A549 (cell line): ENCODE measurements around the gene GAL3ST3. TPM values are rescaled to one million over a fixed set of nuclear protein-coding genes. Genes with fewer than 3 reads are reported as not detected.

Source experiments
- ATAC-seq, 2 experiments: fragments of 200-7000 bp in 1 of 2; fragments of >200 bp in 1 of 2; cut with Nextera tagmentation in 1 of 2; cut with Tn5 transposase in 1 of 2; 3 replicates each; pipeline versions ENCODE4 v1.8.0 to v1.9.1; 2018 to 2020; ENCODE audit warnings: mild to moderate bottlenecking in 1 of 2, moderate library complexity in 1 of 2
- CTCF ChIA-PET: fragments of 300-600 bp; sonication (Branson Sonifier 250); formaldehyde crosslinking; extraction: SDS; loops from one replicate; lab custom pipeline; 2021; ENCODE audit warnings: antibody characterized with exemption, inconsistent platforms; lab: Yijun Ruan, JAX
- POLR2A ChIA-PET: fragments of 350-600 bp; formaldehyde crosslinking; extraction: SDS; loops from one replicate; lab custom pipeline; 2021; ENCODE audit warnings: antibody characterized with exemption, inconsistent platforms; lab: Yijun Ruan, JAX
- DNase-seq, 2 experiments: peaks; one replicate each; pipeline versions ENCODE4 v3.0.0 to v3.0.0-alpha.2; 2011 to 2016; ENCODE audit warnings: low read depth in 1 of 2, low spot score in 1 of 2
- FAIRE-seq: peaks from 2 replicates; lab custom pipeline; 2011; peaks lifted over from hg19 to GRCh38; lab: Jason Lieb, UNC
- H3K27ac ChIP-seq, 2 experiments: fragments of >200 bp; sonication (Bioruptor Twin); formaldehyde crosslinking; 3 replicates each; pipeline ENCODE4 v1.5.1; 2016 to 2017
- H3K4me1 ChIP-seq: fragments of >200 bp; sonication (Bioruptor Twin); formaldehyde crosslinking; 3 replicates; pipeline ENCODE4 v1.6.1; 2016
- H3K4me2 ChIP-seq: fragments of >200 bp; sonication (Bioruptor Twin); formaldehyde crosslinking; 3 replicates; pipeline ENCODE4 v1.6.1; 2016
- H3K4me3 ChIP-seq: fragments of >200 bp; sonication (Bioruptor Twin); formaldehyde crosslinking; 3 replicates; pipeline ENCODE4 v1.5.1; 2016
- H3K9me3 ChIP-seq: fragments of >200 bp; sonication (Bioruptor Twin); formaldehyde crosslinking; 3 replicates; pipeline ENCODE4 v1.6.1; 2016
- ATOH8 ChIP-seq: fragments of 250-450 bp; sonication (Bioruptor Pico); IDR thresholded peaks from 2 replicates; pipeline ENCODE4 v1.5.0; 2020; ENCODE audit warnings: low read depth, mild to moderate bottlenecking, moderate library complexity
- CEBPB ChIP-seq, 2 experiments: fragments of >200 bp in 1 of 2; sonication (Bioruptor Twin) in 1 of 2; formaldehyde crosslinking in 1 of 2; IDR thresholded peaks; 2 replicates each; pipeline ENCODE4 v1.6.1; 2012 to 2016
- E2F6 ChIP-seq: IDR thresholded peaks from 2 replicates; pipeline ENCODE4 v1.6.1; 2012; ENCODE audit warnings: low read depth, borderline replicate concordance
- EHF ChIP-seq: fragments of 250-450 bp; sonication (Bioruptor Pico); IDR thresholded peaks from 2 replicates; pipeline ENCODE4 v1.5.0; 2020; ENCODE audit warnings: mild to moderate bottlenecking
- EHMT2 ChIP-seq: fragments of 200-600 bp; sonication (generic); IDR thresholded peaks from 2 replicates; pipeline ENCODE4 v1.6.1; 2016; ENCODE audit warnings: antibody characterized with exemption, low read depth, mild to moderate bottlenecking, moderate library complexity
- ELK1 ChIP-seq: fragments of 150-350 bp; IDR thresholded peaks from 2 replicates; pipeline ENCODE4 v1.6.1; 2014; ENCODE audit warnings: low read depth, mild to moderate bottlenecking, low read length
- FOSL2 ChIP-seq, 2 experiments: fragments of 450-650 bp in 1 of 2; fragments of >200 bp in 1 of 2; sonication (Bioruptor Twin) in 1 of 2; formaldehyde crosslinking; IDR thresholded peaks; 2 replicates each; pipeline versions ENCODE4 v1.5.0 to v1.6.1; 2016 to 2020; ENCODE audit warnings: mild to moderate bottlenecking in 1 of 2, moderate library complexity in 1 of 2
- FOXS1 ChIP-seq: fragments of 250-450 bp; sonication (Bioruptor Pico); IDR thresholded peaks from 2 replicates; pipeline ENCODE4 v1.5.0; 2020; ENCODE audit warnings: mild to moderate bottlenecking, moderate library complexity
- GATA3 ChIP-seq: IDR thresholded peaks from 2 replicates; pipeline ENCODE4 v1.6.1; 2012; ENCODE audit warnings: borderline replicate concordance
- HMGXB4 ChIP-seq: fragments of 250-450 bp; sonication (Bioruptor Pico); IDR thresholded peaks from 2 replicates; pipeline ENCODE4 v1.5.0; 2021; ENCODE audit warnings: mild to moderate bottlenecking, moderate library complexity, borderline replicate concordance
- HOXB13 ChIP-seq: fragments of 250-450 bp; sonication (Bioruptor Pico); IDR thresholded peaks from 2 replicates; pipeline ENCODE4 v1.5.0; 2020; ENCODE audit warnings: low read depth, mild to moderate bottlenecking, moderate library complexity
- HOXB5 ChIP-seq: fragments of 250-450 bp; sonication (Bioruptor Pico); IDR thresholded peaks from 2 replicates; pipeline ENCODE4 v1.5.0; 2020; ENCODE audit warnings: mild to moderate bottlenecking, moderate library complexity
- JUN ChIP-seq, 2 experiments: fragments of >200 bp; sonication (Bioruptor Twin); formaldehyde crosslinking; IDR thresholded peaks; 2 replicates in 1 of 2; 3 replicates in 1 of 2; pipeline ENCODE4 v1.6.1; 2016 to 2017
- JUNB ChIP-seq: fragments of >200 bp; sonication (Bioruptor Twin); formaldehyde crosslinking; IDR thresholded peaks from 2 replicates; pipeline ENCODE4 v1.6.1; 2016
- MAFK ChIP-seq: fragments of 450-650 bp; IDR thresholded peaks from 2 replicates; pipeline ENCODE4 v1.6.1; 2014; ENCODE audit not compliant: partially characterized antibody
- MAX ChIP-seq: IDR thresholded peaks from 2 replicates; pipeline ENCODE4 v1.6.1; 2012
- MAZ ChIP-seq: fragments of 150-350 bp; IDR thresholded peaks from 2 replicates; pipeline ENCODE4 v1.6.1; 2014; ENCODE audit warnings: antibody characterized with exemption, low read depth, low read length, borderline replicate concordance
- MYC ChIP-seq: IDR thresholded peaks from 2 replicates; pipeline ENCODE4 v1.6.1; 2012; ENCODE audit warnings: mild to moderate bottlenecking, inconsistent platforms, low read length, improper control_type of control experiment, borderline replicate concordance
- NFE2L2 ChIP-seq: fragments of 150-350 bp; conservative IDR thresholded peaks from 2 replicates; pipeline ENCODE4 v1.6.1; 2014; ENCODE audit warnings: low read length
- NPAS2 ChIP-seq: fragments of 250-450 bp; sonication (Bioruptor Pico); IDR thresholded peaks from 2 replicates; pipeline ENCODE4 v1.8.0; 2022; ENCODE audit warnings: mild to moderate bottlenecking, moderate library complexity, borderline replicate concordance
- PHF8 ChIP-seq: fragments of 200-600 bp; sonication (generic); IDR thresholded peaks from 2 replicates; pipeline ENCODE4 v1.6.1; 2016; ENCODE audit warnings: low read depth, mild to moderate bottlenecking, antibody characterized with exemption, moderate library complexity, borderline replicate concordance
- POLR2AphosphoS2 ChIP-seq: conservative IDR thresholded peaks from 2 replicates; pipeline ENCODE4 v1.6.1; 2012; ENCODE audit warnings: low read length, improper control_type of control experiment, inconsistent platforms
- RAD21 ChIP-seq, 2 experiments: fragments of >200 bp in 1 of 2; sonication (Bioruptor Twin) in 1 of 2; formaldehyde crosslinking in 1 of 2; IDR thresholded peaks in 1 of 2; conservative IDR thresholded peaks in 1 of 2; 2 replicates in 1 of 2; 3 replicates in 1 of 2; pipeline ENCODE4 v1.6.1; 2012 to 2018; ENCODE audit warnings: inconsistent platforms in 1 of 2
- RCOR1 ChIP-seq: fragments of 150-350 bp; IDR thresholded peaks from 2 replicates; pipeline ENCODE4 v1.6.1; 2014; ENCODE audit warnings: antibody characterized with exemption, low read length, low read depth
- REST ChIP-seq: fragments of 200-600 bp; sonication (generic); IDR thresholded peaks from 2 replicates; pipeline ENCODE4 v1.6.1; 2016; ENCODE audit warnings: antibody characterized with exemption, mild to moderate bottlenecking, moderate library complexity
- RFX5 ChIP-seq: fragments of 450-650 bp; IDR thresholded peaks from 2 replicates; pipeline ENCODE4 v1.7.1; 2014; ENCODE audit warnings: antibody characterized with exemption, mild to moderate bottlenecking, moderate library complexity
- SMC3 ChIP-seq: fragments of >200 bp; sonication (Bioruptor Twin); formaldehyde crosslinking; IDR thresholded peaks from 3 replicates; pipeline ENCODE4 v1.6.1; 2018; ENCODE audit warnings: inconsistent platforms
- ZC3H11A ChIP-seq: fragments of 450-650 bp; IDR thresholded peaks from 2 replicates; pipeline ENCODE4 v1.6.1; 2014; ENCODE audit warnings: antibody characterized with exemption, mild to moderate bottlenecking
- ZSCAN20 ChIP-seq: fragments of 250-450 bp; sonication (Bioruptor Pico); IDR thresholded peaks from 2 replicates; pipeline ENCODE4 v1.8.0; 2022; ENCODE audit warnings: mild to moderate bottlenecking, moderate library complexity
- WGBS: methylation state at CpG from one replicate; pipeline ENCODE4 v1.1.6; 2017; ENCODE audit errors: missing lambda C conversion rate; 5-methylcytosine and 5-hydroxymethylcytosine counted together
- polyA plus RNA-seq, 4 experiments: library from polyadenylated mRNA; depleted of rRNA in 3 of 4; stranded (reverse); fragments of >200 nt; fragmentation: RNase III in 1 of 4; extraction: RNeasy Plus Mini Kit Qiagen cat#74134 plus additional on column Dnase treatment in 1 of 4; gene quantifications; 2 replicates in 3 of 4; 3 replicates in 1 of 4; pipeline ENCODE4 v1.2.3, GENCODE V29; 2011 to 2017

GAL3ST3 gene
- polyA plus RNA-seq, 2 of the 4 experiments (the other 2 are of a cell fraction) = not detected

GRCh38 chr11:66046901-66047300, 2.1 kb downstream of the GAL3ST3 start (continued):
- TF ChIP-seq GATA3 (no peak), EHF (CRISPR knock-in tag) (no peak)
- TF ChIP-seq, all 56 proteins: peak for 0

- ChIA-PET CTCF (interaction anchor here (0.6 to 15.8 kb wide), 46 partner anchors 9 to 1071 kb away, joined by 3 to 188 read pairs (median 4); partner anchors contain the start of genes BANF1, CATSPER1, CST6 and FIBP), POLR2A (interaction anchor here (0.6 to 1.2 kb wide), 2 partner anchors 23 to 26 kb away, joined by 3 to 4 read pairs; no protein-coding TSS in a partner anchor)
- H3K27ac ChIP-seq = peak overlapping the region; percentile 46 to 75; a peak in 3 of 6 replicates
- WGBS = 25% methylated on average over 5 of the region's 11 CpGs
- H3K9me3 ChIP-seq = no peaks in the 10 kb centered on the region
- ATAC-seq (peak; percentile 86 to 96), FAIRE-seq (no peak), DNase-seq (peak; percentile 87 to 95)
- H3K4me3 ChIP-seq = no peak overlapping the region
- H3K4me1 ChIP-seq = peaks cover 9% of the 10 kb centered on the region; the same call in 1 of the 3 replicates
- peak overlapping the region; percentile 59 for H3K4me2 ChIP-seq
- TF ChIP-seq EHF (CRISPR knock-in tag) (no peak), MAFK (no peak), RAD21 (conservative IDR thresholded peaks at IDR 0.05 in 1 of 2, IDR thresholded peaks at IDR 0.05 in 1 of 2) (peak; percentile 48 to 52), RCOR1 (no peak), ELK1 (no peak), FOSL2 (IDR thresholded peaks at IDR 0.05) (no peak), FOSL2 (CRISPR knock-in tag; IDR thresholded peaks at IDR 0.05) (no peak), EHMT2 (no peak), FOXS1 (CRISPR knock-in tag) (no peak), MAZ (peak; percentile 92; the same call in 1 of the 2 replicates), REST (no peak), JUNB (no peak), CEBPB (IDR thresholded peaks at IDR 0.05) (no peak), JUN (IDR thresholded peaks at IDR 0.05) (no peak), SMC3 (peak; percentile 66), HMGXB4 (CRISPR knock-in tag) (no peak), HOXB5 (CRISPR knock-in tag) (no peak), ATOH8 (CRISPR knock-in tag) (no peak), E2F6 (no peak), MAX (no peak), NPAS2 (CRISPR knock-in tag) (no peak), ZSCAN20 (no peak), ZC3H11A (no peak), PHF8 (no peak), MYC (no peak), NFE2L2 (no peak), HOXB13 (CRISPR knock-in tag) (no peak), RFX5 (no peak), POLR2AphosphoS2 (no peak)
These were observed 3.8 kb downstream of the GAL3ST3 start for GRCh38 chr11:66045177-66045639.
